HepG2 (cell line): ENCODE data around the gene SGK1. TPM values are rescaled to one million over a fixed set of nuclear protein-coding genes. Genes with fewer than 3 reads are reported as not detected.
"Not testable (repeated sequence)": the region's sequence is repeated elsewhere in the genome, so short reads cannot be mapped to it uniquely, and the experiment has no call there.

ENCODE experiments used
- ATAC-seq: fragments of 200-7000 bp; cut with Tn5 transposase; 3 replicates; pipeline ENCODE4 v1.9.1; 2020; ENCODE audit warnings: mild to moderate bottlenecking, moderate library complexity
- BruUV-seq: library from RNA; stranded (reverse); fragments of 400-500 nt; replicated peaks from 2 replicates; lab custom pipeline; 2021; lab: Mats Ljungman, UMichigan
- CTCF ChIA-PET: fragments of 300-600 bp; formaldehyde crosslinking; extraction: SDS; loops from one replicate; lab custom pipeline; 2021; ENCODE audit warnings: low total read pairs, inconsistent platforms, low intra/inter-chr PET ratio; lab: Yijun Ruan, JAX
- POLR2A ChIA-PET: fragments of 350-600 bp; sonication (Branson Sonifier 250); formaldehyde crosslinking; loops from one replicate; lab custom pipeline; 2020; ENCODE audit warnings: antibody characterized with exemption, inconsistent platforms; lab: Yijun Ruan, JAX
- DNase-seq: peaks from one replicate; pipeline ENCODE4 v3.0.0-alpha.2; 2015; ENCODE audit warnings: low spot score
- FAIRE-seq: peaks from 3 replicates; lab custom pipeline; 2011; peaks lifted over from hg19 to GRCh38; lab: Jason Lieb, UNC
- H2AFZ ChIP-seq: one replicate; pipeline ENCODE4 v1.6.1; 2011; ENCODE audit warnings: low read length, inconsistent platforms
- H3K27ac ChIP-seq: fragments of 300-600 bp; 3 replicates; pipeline ENCODE4 v1.8.0; 2011; ENCODE audit warnings: mixed run types, mild to moderate bottlenecking, mixed read lengths, low read length, inconsistent platforms; ENCODE audit not compliant: insufficient read depth; ENCODE audit errors: extremely low read length
- H3K27me3 ChIP-seq, 2 experiments: fragments of 200-600 bp in 1 of 2; 2 replicates in 1 of 2; 3 replicates in 1 of 2; pipeline versions ENCODE4 v1.6.0 to v1.8.0; 2011; ENCODE audit warnings: low read length in 2 of 2, mild to moderate bottlenecking in 2 of 2, moderate library complexity in 2 of 2, inconsistent platforms in 1 of 2; ENCODE audit not compliant: insufficient read depth in 2 of 2, control insufficient read depth in 1 of 2
- H3K36me3 ChIP-seq, 2 experiments: fragments of 200-600 bp in 1 of 2; replicated peaks in 1 of 2; 2 replicates in 1 of 2; 3 replicates in 1 of 2; pipeline versions ENCODE4 v1.5.1 to v1.8.0; 2011; ENCODE audit warnings: low read length in 2 of 2, inconsistent platforms in 1 of 2; ENCODE audit not compliant: insufficient read depth in 2 of 2, control insufficient read depth in 1 of 2
- H3K4me1 ChIP-seq: 2 replicates; pipeline ENCODE4 v1.5.1; 2012; ENCODE audit warnings: low read length, inconsistent platforms; ENCODE audit not compliant: insufficient read depth
- H3K4me2 ChIP-seq: 2 replicates; pipeline ENCODE4 v1.6.0; 2011; ENCODE audit warnings: low read depth, low read length, inconsistent platforms
- H3K4me3 ChIP-seq, 3 experiments: fragments of 200-600 bp in 1 of 3; sonication (generic), shearing (Covaris generic) in 1 of 3; replicated peaks in 1 of 3; 2 replicates each; pipeline ENCODE4 v1.5.1; 2011 to 2016; ENCODE audit warnings: low read length in 3 of 3, inconsistent platforms in 2 of 3, low read depth in 2 of 3, mild to moderate bottlenecking in 2 of 3, control low read depth in 1 of 3, mixed read lengths in 1 of 3; ENCODE audit not compliant: insufficient read depth in 1 of 3
- H3K79me2 ChIP-seq: one replicate; pipeline ENCODE4 v1.6.1; 2011; ENCODE audit warnings: low read length, inconsistent platforms; ENCODE audit not compliant: insufficient read depth
- H3K9ac ChIP-seq: 2 replicates; pipeline ENCODE4 v1.6.0; 2011; ENCODE audit warnings: mild to moderate bottlenecking, low read depth, low read length, inconsistent platforms; ENCODE audit not compliant: insufficient read depth
- H3K9me3 ChIP-seq: 2 replicates; pipeline ENCODE4 v1.5.1; 2012; ENCODE audit warnings: mild to moderate bottlenecking, low read length
- H4K20me1 ChIP-seq: 2 replicates; pipeline ENCODE4 v1.6.0; 2011; ENCODE audit warnings: inconsistent platforms, mild to moderate bottlenecking, low read length, moderate library complexity; ENCODE audit not compliant: insufficient read depth
- JDP2 ChIP-seq: sonication (generic); formaldehyde crosslinking; IDR thresholded peaks from 2 replicates; pipeline ENCODE4 v1.8.1; 2022; ENCODE audit warnings: missing genetic modification reagents, borderline replicate concordance
- NKX3-1 ChIP-seq: sonication (generic); formaldehyde crosslinking; IDR thresholded peaks from 2 replicates; pipeline ENCODE4 v1.5.0; 2020; ENCODE audit warnings: missing genetic modification reagents
- SRSF4 ChIP-seq: fragments of 200-400 bp; formaldehyde crosslinking; IDR thresholded peaks from one replicate; pipeline ENCODE4 v1.6.1; 2018; ENCODE audit warnings: mild to moderate bottlenecking, low read depth, low read length, moderate library complexity; ENCODE audit not compliant: poor library complexity, severe bottlenecking
- THRA ChIP-seq: sonication (generic); formaldehyde crosslinking; IDR thresholded peaks from 2 replicates; pipeline ENCODE4 v1.4.0; 2020; ENCODE audit warnings: missing genetic modification reagents, borderline replicate concordance
- ZNF510 ChIP-seq: sonication (generic); formaldehyde crosslinking; IDR thresholded peaks from 2 replicates; pipeline ENCODE4 v1.4.0; 2020; ENCODE audit warnings: low read depth, mild to moderate bottlenecking, missing genetic modification reagents
- ZNF513 ChIP-seq: sonication (generic); formaldehyde crosslinking; conservative IDR thresholded peaks from 2 replicates; pipeline ENCODE4 v1.5.0; 2020; ENCODE audit warnings: missing genetic modification reagents
- ZNF709 ChIP-seq: sonication (generic); formaldehyde crosslinking; IDR thresholded peaks from 2 replicates; pipeline ENCODE4 v1.5.0; 2020; ENCODE audit warnings: mild to moderate bottlenecking, missing genetic modification reagents
- WGBS: methylation state at CpG from one replicate; pipeline ENCODE4 v1.1.6; 2017; ENCODE audit warnings: low lambda C conversion rate; 5-methylcytosine and 5-hydroxymethylcytosine counted together
- in situ Hi-C: cut with HindIII; loops from 2 replicates; pipeline ENCODE4 v1.10.0; 2017; ENCODE audit warnings: low pct_unique_long_range_greater_than_20kb; ENCODE audit not compliant: extremely low pct_ligation_motif_present
- intact Hi-C: fragments of 100-400 bp; cut with micrococcal nuclease; formaldehyde crosslinking; loops from one replicate; pipeline ENCODE4 v1.10.0; 2022; ENCODE audit not compliant: unreplicated experiment
- polyA plus RNA-seq, 8 experiments: library from polyadenylated mRNA; depleted of rRNA in 3 of 8; stranded (reverse) in 7 of 8; unstranded in 1 of 8; fragments of >200 nt; fragmentation: Illumina TruSeq in 4 of 8; extraction: Trizol in 4 of 8; gene quantifications; 2 replicates each; pipeline versions ENCODE4 v1.2.1 to v1.2.3, GENCODE V29; 2011 to 2016; ENCODE audit warnings: low read depth in 4 of 8, missing spikeins in 1 of 8, mixed read lengths in 1 of 8; ENCODE audit not compliant: insufficient read depth in 1 of 8
- total RNA-seq, 5 experiments: library from RNA; depleted of rRNA; stranded (reverse); fragments of >200 nt; fragmentation: Illumina TruSeq; extraction: Trizol; gene quantifications; 2 replicates each; pipeline ENCODE4 v1.2.3, GENCODE V29; 2016; ENCODE audit warnings: low read depth in 1 of 5

Gene SGK1
- total and polyA plus RNA-seq, 2 of the 13 experiments (the other 11 are each of a cell fraction or from before 2014, with no cell fraction given): 56.1 to 56.2 TPM

DNA sequence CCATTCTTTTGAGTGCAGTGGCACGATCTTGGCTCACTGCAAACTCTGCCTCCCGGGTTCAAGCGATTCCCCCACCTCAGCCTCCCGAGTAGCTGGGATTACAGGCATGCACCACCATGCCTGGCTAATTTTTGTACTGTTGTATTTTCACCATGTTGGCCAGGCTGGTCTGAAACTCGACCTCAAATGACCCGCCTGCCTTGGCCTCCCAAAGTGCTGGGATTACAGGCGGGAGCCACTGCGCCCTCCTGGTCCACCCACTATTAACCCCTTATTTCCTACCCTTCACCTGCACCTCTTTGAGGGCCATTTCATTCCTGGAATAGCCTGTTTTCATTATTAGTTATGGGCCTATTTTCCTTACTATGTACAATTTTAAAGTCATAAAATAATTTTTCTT, 125.3 kb downstream of the SGK1 start:
- CTCF ChIA-PET, H3K9me3 ChIP-seq, H3K27ac ChIP-seq, FAIRE-seq, DNase-seq, ATAC-seq, H4K20me1 ChIP-seq, BruUV-seq, H3K4me2 ChIP-seq, H2AFZ ChIP-seq, in situ Hi-C loops, H3K36me3 ChIP-seq, H3K27me3 ChIP-seq, H3K4me3 ChIP-seq, H3K79me2 ChIP-seq, H3K9ac ChIP-seq, intact Hi-C loops: not testable (repeated sequence)
- WGBS: 79% methylated on average over 8 of the region's 8 CpGs
- POLR2A ChIA-PET: interaction anchor here (0.7 to 2.0 kb wide), 2 partner anchors 9 to 127 kb away, joined by 3 to 5 read pairs; no protein-coding TSS in a partner anchor
- H3K4me1 ChIP-seq: peaks cover 68% of the 10 kb centered on the region
- TF ChIP-seq THRA (CRISPR knock-in tag): peak; percentile 57; the same call in 1 of the 2 replicates

DNA sequence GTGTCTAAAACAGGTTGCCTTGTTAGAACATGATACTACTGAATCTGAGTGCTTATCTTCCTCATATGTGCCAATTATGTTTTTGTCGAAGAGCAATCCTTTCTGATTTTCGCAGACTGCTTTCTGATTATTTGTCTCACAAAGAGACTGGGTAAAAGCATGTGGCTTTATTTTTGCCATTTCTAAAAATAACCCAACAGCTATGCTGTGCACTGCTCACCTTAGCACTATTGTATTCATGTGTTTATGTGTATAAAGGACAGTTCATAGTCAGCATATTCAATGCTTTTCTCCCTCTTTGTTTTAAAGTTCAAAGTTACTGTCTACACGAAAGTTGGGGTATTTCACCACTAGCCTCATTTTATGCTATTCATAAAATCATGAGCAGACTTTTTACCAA, 127.0 kb downstream of the SGK1 start:
- no peak overlapping the region for H3K4me2 ChIP-seq
- FAIRE-seq (no peak), DNase-seq (no peak), ATAC-seq (no peak)
- POLR2A ChIA-PET: no interaction called here
- 79% methylated on average over 3 of the region's 3 CpGs for WGBS
- no peaks in the 10 kb centered on the region for H4K20me1 ChIP-seq
- no TSS peak for BruUV-seq
- no peak overlapping the region for H3K4me3 ChIP-seq
- TF ChIP-seq SRSF4 (no peak), ZNF513 (CRISPR knock-in tag) (no peak), ZNF709 (no peak), NKX3-1 (CRISPR knock-in tag) (no peak), ZNF510 (no peak), JDP2 (CRISPR knock-in tag) (no peak)
- intact Hi-C loops: no loop called here
- in situ Hi-C loops: no loop called here
- no peaks in the 10 kb centered on the region for H3K9me3 ChIP-seq
- H3K27me3 ChIP-seq: no peaks in the 10 kb centered on the region
- no peak overlapping the region for H3K27ac ChIP-seq
- peaks cover 68% of the 10 kb centered on the region for H3K4me1 ChIP-seq
- H2AFZ ChIP-seq: no peak overlapping the region
- CTCF ChIA-PET: no interaction called here
- no peaks in the 10 kb centered on the region for H3K36me3 ChIP-seq
- no peak overlapping the region for H3K9ac ChIP-seq
- H3K79me2 ChIP-seq: no peaks in the 10 kb centered on the region
